ENCODE measurements around the gene LZTFL1. TPM values are rescaled to one million over a fixed set of nuclear protein-coding genes. Genes with fewer than 3 reads are reported as not detected.
A peak's percentile ranks its signal among the peaks of the same experiment; 100 is the strongest.

The LZTFL1 gene
- total RNA-seq, 1 donor, result 8.5 TPM

DNA sequence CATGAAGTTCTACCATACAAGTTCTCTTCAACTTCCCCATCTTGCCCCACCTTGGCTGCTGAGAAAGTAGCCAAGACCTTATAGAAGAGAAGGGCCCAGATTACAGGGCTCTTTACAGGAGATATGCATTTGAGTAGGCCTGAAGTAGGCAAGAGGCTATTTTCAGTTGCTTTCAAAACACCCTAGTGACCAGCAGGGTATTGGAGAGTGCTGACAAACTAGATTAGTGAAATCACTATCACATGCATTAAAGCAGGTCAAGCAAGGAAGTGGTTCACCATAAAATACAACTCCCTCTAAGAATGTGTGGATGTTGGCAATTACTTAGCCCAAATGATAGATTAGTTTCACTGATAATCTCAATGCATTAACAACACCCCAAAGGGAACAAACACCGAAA, 2.7 kb upstream of the LZTFL1 start:
- Histone ChIP-seq H3K4me3 (ENCODE audit: low read length) (no peak overlapping the region), H3K27me3 (ENCODE audit: insufficient read depth, low read length) (no peaks in the 10 kb centered on the region), H3K4me1 (ENCODE audit: insufficient read depth, low read length) (peaks cover 16% of the 10 kb centered on the region), H3K9me3 (ENCODE audit: low read depth, low read length) (no peaks in the 10 kb centered on the region)

- peaks cover 16% of the 10 kb centered on the region for H3K4me1 ChIP-seq (ENCODE audit: insufficient read depth, low read length)
- H3K27me3 ChIP-seq (ENCODE audit: insufficient read depth, low read length), result no peaks in the 10 kb centered on the region
- H3K4me3 ChIP-seq (ENCODE audit: low read length), result no peak overlapping the region
- H3K9me3 ChIP-seq (ENCODE audit: low read depth, low read length), result no peaks in the 10 kb centered on the region
Observed at GRCh38 chr3:45842851-45843625, 1.1 kb upstream of the LZTFL1 start.

GRCh38 chr3:45841420-45841756, 531 bp downstream of the LZTFL1 start:
- H3K4me1 ChIP-seq (ENCODE audit: insufficient read depth, low read length), result peaks cover 16% of the 10 kb centered on the region
- no peaks in the 10 kb centered on the region for H3K9me3 ChIP-seq (ENCODE audit: low read depth, low read length)
- H3K27me3 ChIP-seq (ENCODE audit: insufficient read depth, low read length), result no peaks in the 10 kb centered on the region
- H3K4me3 ChIP-seq (ENCODE audit: low read length), result peak overlapping the region; percentile 67

DNA sequence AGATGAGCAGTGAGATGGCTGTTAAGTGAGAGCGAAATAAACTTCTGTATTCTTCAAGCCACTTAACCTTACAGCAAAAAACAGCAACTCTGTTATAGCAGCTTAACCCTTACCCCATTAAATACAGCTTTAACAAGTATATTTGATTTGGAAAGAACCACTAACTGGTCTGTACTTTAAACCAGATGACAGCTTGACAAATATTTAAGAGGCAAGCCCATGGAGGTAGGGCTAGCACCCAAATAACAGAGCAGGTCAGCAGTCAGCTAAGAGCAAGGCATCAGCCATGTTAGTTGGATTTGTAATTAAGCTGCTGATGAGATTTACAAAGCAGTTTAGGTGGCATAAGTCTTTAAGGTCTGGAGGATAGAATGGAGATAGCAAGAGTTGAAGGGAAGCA, 3.5 kb downstream of the LZTFL1 start:
- Histone ChIP-seq H3K27me3 (ENCODE audit: insufficient read depth, low read length) (no peaks in the 10 kb centered on the region), H3K4me3 (ENCODE audit: low read length) (no peak overlapping the region), H3K4me1 (ENCODE audit: insufficient read depth, low read length) (peaks cover 16% of the 10 kb centered on the region), H3K9me3 (ENCODE audit: low read depth, low read length) (no peaks in the 10 kb centered on the region)

DNA sequence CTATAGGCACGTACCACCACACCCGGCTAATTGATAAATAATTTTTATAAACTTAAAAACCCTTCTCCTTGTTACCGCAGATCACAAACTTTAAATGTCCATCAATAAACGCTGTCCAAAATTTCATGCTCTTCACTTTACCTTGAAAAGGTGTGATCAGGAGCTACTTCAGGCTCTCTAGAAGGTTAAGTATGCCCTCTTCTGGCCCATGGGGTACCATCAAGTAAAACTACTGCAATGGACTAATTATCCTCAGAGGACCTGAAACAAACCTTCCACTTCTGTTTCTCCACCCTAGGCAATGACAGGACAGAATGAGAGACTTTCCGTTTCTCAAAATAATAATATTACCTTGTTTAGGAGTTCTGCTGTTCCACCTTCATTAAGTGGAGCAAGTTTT, 9.2 kb downstream of the LZTFL1 start:
- Histone ChIP-seq H3K9me3 (ENCODE audit: low read depth, low read length) (no peaks in the 10 kb centered on the region), H3K27me3 (ENCODE audit: insufficient read depth, low read length) (no peaks in the 10 kb centered on the region), H3K4me3 (ENCODE audit: low read length) (no peak overlapping the region), H3K4me1 (ENCODE audit: insufficient read depth, low read length) (no peaks in the 10 kb centered on the region)

GRCh38 chr3:45830121-45830520, 11.8 kb downstream of the LZTFL1 start:
- no peak overlapping the region for H3K4me3 ChIP-seq (ENCODE audit: low read length)
- no peaks in the 10 kb centered on the region for H3K27me3 ChIP-seq (ENCODE audit: insufficient read depth, low read length)
- no peaks in the 10 kb centered on the region for H3K9me3 ChIP-seq (ENCODE audit: low read depth, low read length)
- no peaks in the 10 kb centered on the region for H3K4me1 ChIP-seq (ENCODE audit: insufficient read depth, low read length)

DNA sequence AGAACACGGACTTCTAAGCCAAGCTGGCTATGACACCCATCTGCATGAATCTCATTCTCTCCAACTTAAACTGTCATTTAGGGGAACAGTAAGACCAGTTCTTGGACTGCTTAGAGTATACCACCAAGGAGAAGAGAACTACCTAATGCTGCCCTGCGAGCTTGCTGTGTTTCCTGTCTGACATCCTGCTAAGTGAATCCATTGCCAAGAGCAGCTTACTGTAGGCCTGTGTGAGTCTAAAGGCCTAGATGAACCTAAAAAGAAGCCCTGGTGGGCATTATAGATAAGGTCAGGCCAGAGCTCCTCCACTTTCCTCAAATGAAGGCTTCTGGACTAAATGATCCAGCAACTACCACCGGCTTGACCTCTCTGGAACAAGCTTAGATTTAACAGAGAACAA, 15.0 kb downstream of the LZTFL1 start:
- no peak overlapping the region for H3K4me3 ChIP-seq (ENCODE audit: low read length)
- H3K9me3 ChIP-seq (ENCODE audit: low read depth, low read length), result no peaks in the 10 kb centered on the region
- no peaks in the 10 kb centered on the region for H3K27me3 ChIP-seq (ENCODE audit: insufficient read depth, low read length)
- H3K4me1 ChIP-seq (ENCODE audit: insufficient read depth, low read length), result no peaks in the 10 kb centered on the region

DNA sequence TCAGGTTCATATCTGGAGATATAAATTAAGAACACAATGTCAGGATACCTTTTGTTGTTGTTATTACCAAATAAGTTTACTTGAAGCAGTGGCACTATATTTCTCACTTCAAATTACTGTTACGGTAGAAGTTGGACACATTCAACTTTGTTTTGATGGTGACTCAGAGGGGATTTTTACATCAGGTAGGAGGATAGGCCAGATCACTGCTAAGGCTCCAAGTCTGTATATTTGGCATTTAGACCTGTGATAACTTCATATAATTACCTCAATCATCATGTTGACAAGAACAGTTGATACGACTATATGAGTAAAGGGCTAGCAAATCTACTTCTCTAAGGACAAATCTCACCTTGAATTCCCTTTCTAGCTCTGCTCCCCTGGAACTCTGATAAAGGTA, 15.6 kb downstream of the LZTFL1 start:
- H3K27me3 ChIP-seq (ENCODE audit: insufficient read depth, low read length), result no peaks in the 10 kb centered on the region
- H3K9me3 ChIP-seq (ENCODE audit: low read depth, low read length), result no peaks in the 10 kb centered on the region
- no peaks in the 10 kb centered on the region for H3K4me1 ChIP-seq (ENCODE audit: insufficient read depth, low read length)
- H3K4me3 ChIP-seq (ENCODE audit: low read length), result no peak overlapping the region

- H3K9me3 ChIP-seq (ENCODE audit: low read depth, low read length), result no peaks in the 10 kb centered on the region
- no peaks in the 10 kb centered on the region for H3K4me1 ChIP-seq (ENCODE audit: insufficient read depth, low read length)
- no peak overlapping the region for H3K4me3 ChIP-seq (ENCODE audit: low read length)
- no peaks in the 10 kb centered on the region for H3K27me3 ChIP-seq (ENCODE audit: insufficient read depth, low read length)
Observed at GRCh38 chr3:45821127-45821526, 20.8 kb downstream of the LZTFL1 start.

GRCh38 chr3:45819543-45819942, 22.4 kb downstream of the LZTFL1 start:
- Histone ChIP-seq H3K9me3 (ENCODE audit: low read depth, low read length) (no peaks in the 10 kb centered on the region), H3K27me3 (ENCODE audit: insufficient read depth, low read length) (no peaks in the 10 kb centered on the region), H3K4me3 (ENCODE audit: low read length) (no peak overlapping the region), H3K4me1 (ENCODE audit: insufficient read depth, low read length) (no peaks in the 10 kb centered on the region)

- Histone ChIP-seq H3K27me3 (ENCODE audit: insufficient read depth, low read length) (no peaks in the 10 kb centered on the region), H3K4me1 (ENCODE audit: insufficient read depth, low read length) (no peaks in the 10 kb centered on the region), H3K9me3 (ENCODE audit: low read depth, low read length) (no peaks in the 10 kb centered on the region), H3K4me3 (ENCODE audit: low read length) (no peak overlapping the region)
Observed at GRCh38 chr3:45817831-45818522, 23.9 kb downstream of the LZTFL1 start.

DNA sequence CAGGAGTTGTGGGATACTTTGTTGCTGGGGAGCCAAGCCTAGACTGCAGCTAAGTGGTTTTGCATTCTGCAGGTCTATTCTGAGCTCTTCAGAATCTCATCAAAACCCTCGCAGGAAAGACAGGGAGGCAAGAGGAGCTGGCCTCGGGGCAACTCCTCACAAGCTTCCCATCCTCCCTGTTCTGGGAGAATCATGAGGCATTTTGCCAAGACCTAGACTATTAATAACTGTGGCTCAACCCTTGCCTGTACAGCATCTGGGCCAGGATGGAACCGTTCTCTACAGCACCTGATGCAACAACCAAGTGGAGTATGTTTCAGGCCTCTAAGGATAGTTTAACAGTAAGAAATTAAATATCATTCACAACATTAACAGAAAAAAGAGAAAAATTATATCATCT, 25.4 kb downstream of the LZTFL1 start:
- H3K9me3 ChIP-seq (ENCODE audit: low read depth, low read length), result no peaks in the 10 kb centered on the region
- no peaks in the 10 kb centered on the region for H3K27me3 ChIP-seq (ENCODE audit: insufficient read depth, low read length)
- no peak overlapping the region for H3K4me3 ChIP-seq (ENCODE audit: low read length)
- no peaks in the 10 kb centered on the region for H3K4me1 ChIP-seq (ENCODE audit: insufficient read depth, low read length)

DNA sequence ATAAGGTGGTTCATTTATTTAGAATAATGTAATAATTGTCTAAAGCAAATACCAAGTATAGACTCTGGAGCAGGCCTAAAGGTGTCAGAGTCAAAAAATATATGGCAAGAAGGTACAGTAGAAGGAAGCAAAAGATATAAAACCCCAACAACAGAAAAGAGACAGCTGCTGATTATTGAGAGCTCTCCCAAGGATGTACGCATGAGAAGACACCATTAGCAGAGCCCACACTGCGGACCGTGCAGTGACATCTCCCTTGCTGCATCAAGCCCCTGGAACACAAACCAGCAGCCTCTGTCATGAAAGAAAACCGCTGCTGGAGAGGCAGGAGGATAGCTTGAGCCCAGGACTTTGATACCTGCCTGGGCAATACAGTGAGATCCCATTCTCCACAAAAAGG, 27.6 kb downstream of the LZTFL1 start:
- no peak overlapping the region for H3K4me3 ChIP-seq (ENCODE audit: low read length)
- H3K4me1 ChIP-seq (ENCODE audit: insufficient read depth, low read length), result no peaks in the 10 kb centered on the region
- H3K27me3 ChIP-seq (ENCODE audit: insufficient read depth, low read length), result no peaks in the 10 kb centered on the region
- H3K9me3 ChIP-seq (ENCODE audit: low read depth, low read length), result no peaks in the 10 kb centered on the region

DNA sequence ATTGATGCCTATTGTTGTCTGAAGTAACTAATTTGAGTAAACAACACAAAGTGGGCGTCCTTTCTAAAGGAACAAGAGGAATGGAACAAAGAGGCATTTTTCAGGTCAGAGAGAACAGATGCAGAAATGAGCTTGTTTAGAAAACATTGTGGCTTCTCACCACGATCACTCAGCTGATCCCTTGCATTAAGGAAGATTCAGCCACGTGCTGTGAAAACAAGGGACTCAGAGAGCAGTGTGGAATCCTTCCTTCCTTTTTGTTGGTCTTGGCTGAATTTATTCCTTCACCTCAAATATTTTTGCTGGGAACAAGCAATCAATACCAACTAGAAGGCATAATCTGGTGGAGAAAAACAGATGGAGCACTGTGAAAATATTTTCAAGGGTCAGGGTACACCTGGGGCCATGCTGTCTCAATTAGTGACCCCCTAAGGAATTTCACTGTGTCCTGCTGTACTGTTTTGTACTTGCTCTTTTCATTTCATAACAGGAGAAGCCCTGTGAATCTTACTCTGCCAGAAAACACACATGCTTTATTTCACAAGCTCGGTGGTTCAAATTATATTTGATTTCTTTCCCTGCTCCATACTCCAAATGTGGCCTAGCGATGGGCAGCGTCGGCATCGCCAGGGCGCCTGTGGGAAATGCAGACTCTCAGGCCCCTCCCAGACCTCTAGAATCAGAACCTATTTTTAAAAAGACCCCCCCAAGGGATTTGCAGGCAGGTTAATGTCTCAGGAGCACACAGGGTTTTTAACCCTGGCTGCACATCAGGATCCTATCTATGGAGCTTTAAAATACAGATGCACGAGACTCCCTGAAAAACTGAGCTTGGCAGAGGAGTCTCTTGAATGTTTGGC, 34.0 kb downstream of the LZTFL1 start:
- Histone ChIP-seq H3K4me1 (ENCODE audit: insufficient read depth, low read length) (no peaks in the 10 kb centered on the region), H3K9me3 (ENCODE audit: low read depth, low read length) (no peaks in the 10 kb centered on the region), H3K27me3 (ENCODE audit: insufficient read depth, low read length) (no peaks in the 10 kb centered on the region), H3K4me3 (ENCODE audit: low read length) (no peak overlapping the region)

DNA sequence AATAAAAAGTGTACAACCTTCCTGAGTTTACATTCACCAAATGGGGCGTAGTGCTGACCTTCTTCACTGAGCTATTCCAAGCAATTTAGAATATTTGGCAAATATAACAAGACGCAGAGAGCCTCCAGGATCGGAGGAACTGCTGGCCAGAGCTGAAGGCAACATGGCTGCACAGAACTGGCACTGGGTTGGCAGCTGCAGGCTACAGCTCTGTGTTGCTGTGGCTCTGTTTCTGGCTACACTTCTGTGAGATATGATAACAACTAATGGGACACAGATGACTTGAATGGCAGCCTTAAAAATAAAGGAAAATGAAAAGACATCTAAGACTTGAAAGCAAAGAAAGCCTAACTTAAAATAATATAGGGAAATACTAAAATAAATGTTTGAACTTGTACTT, 34.8 kb downstream of the LZTFL1 start:
- no peaks in the 10 kb centered on the region for H3K9me3 ChIP-seq (ENCODE audit: low read depth, low read length)
- no peaks in the 10 kb centered on the region for H3K4me1 ChIP-seq (ENCODE audit: insufficient read depth, low read length)
- H3K27me3 ChIP-seq (ENCODE audit: insufficient read depth, low read length), result no peaks in the 10 kb centered on the region
- H3K4me3 ChIP-seq (ENCODE audit: low read length), result no peak overlapping the region
